ENCODE measurements around the gene RALBP1.

- TF ChIP-seq, protein P1, sequence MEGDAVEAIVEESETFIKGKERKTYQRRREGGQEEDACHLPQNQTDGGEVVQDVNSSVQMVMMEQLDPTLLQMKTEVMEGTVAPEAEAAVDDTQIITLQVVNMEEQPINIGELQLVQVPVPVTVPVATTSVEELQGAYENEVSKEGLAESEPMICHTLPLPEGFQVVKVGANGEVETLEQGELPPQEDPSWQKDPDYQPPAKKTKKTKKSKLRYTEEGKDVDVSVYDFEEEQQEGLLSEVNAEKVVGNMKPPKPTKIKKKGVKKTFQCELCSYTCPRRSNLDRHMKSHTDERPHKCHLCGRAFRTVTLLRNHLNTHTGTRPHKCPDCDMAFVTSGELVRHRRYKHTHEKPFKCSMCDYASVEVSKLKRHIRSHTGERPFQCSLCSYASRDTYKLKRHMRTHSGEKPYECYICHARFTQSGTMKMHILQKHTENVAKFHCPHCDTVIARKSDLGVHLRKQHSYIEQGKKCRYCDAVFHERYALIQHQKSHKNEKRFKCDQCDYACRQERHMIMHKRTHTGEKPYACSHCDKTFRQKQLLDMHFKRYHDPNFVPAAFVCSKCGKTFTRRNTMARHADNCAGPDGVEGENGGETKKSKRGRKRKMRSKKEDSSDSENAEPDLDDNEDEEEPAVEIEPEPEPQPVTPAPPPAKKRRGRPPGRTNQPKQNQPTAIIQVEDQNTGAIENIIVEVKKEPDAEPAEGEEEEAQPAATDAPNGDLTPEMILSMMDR (IDR thresholded peaks at IDR 0.05; ENCODE audit: low read depth, low read length, missing input control): no peak
- TF ChIP-seq SP1 (IDR thresholded peaks at IDR 0.05) (no peak), RXRA (IDR thresholded peaks at IDR 0.05) (no peak)
These were observed 46.3 kb upstream of the RALBP1 start for GRCh38 chr18:9428862-9429661.
